A673 (cell line): Measurements from ENCODE around the gene IFRD1.

Source experiments
- EZH2 ChIP-seq: fragments of 200-600 bp; sonication (generic); IDR thresholded peaks from 2 replicates; pipeline ENCODE4 v1.6.1; 2017; ENCODE audit warnings: borderline replicate concordance, low read depth, mild to moderate bottlenecking, mixed read lengths, antibody characterized with exemption, low read length; ENCODE audit not compliant: poor library complexity, severe bottlenecking
- TF ChIP-seq, protein P1 (sequence below): fragments of 300-800, 200-600 bp; sonication (generic); conservative IDR thresholded peaks from 2 replicates; pipeline ENCODE4 v1.5.1; 2017; ENCODE audit warnings: low read depth, mild to moderate bottlenecking, antibody characterized with exemption, low read length, moderate library complexity, mixed read lengths

DNA sequence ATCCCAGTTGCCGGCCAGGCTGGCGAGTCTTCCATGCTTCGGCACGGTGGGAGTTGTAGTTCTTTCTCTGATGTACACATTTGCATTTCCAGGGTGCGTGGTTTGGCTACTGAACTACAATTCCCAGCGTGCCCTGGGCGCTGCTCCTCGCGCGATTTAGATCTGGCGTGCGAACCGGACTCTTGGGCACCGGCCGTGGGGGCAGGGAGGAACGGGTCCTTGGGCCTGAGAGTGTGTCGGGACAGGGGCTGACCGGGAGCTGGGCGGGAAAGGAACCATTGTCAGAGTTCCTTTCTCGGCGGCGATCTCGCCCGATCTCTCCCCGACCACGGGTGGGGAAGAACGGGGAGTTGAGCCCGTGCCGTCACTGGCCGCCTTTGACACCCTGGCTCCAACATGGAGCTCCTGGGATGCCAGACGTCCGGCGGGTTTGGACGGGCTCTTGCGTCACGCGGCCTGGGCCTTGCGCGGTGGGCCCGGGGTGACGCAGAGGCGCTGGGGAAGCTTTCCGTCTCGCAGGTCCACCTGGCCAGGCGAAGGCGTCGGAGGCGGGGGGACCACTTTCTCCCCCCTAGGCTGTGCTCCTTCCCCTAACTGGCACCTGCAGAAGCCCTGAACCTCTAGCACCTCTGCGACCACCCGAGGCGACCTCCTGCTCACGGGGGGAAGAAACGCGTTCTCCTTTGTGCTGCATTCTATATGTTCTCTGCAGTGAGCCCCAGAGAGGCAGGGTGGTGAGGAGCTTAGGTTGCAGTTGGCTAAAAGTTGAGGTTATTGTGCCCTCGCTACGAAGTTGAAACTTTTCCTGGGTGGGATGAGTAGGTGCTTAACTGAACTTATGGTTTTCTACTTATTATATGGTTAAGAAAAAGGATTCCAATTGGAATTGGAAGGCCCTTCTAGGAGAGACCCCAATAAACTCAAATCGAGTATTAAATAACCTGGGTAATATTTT, 824 bp downstream of the IFRD1 start:
- TF ChIP-seq, protein P1, sequence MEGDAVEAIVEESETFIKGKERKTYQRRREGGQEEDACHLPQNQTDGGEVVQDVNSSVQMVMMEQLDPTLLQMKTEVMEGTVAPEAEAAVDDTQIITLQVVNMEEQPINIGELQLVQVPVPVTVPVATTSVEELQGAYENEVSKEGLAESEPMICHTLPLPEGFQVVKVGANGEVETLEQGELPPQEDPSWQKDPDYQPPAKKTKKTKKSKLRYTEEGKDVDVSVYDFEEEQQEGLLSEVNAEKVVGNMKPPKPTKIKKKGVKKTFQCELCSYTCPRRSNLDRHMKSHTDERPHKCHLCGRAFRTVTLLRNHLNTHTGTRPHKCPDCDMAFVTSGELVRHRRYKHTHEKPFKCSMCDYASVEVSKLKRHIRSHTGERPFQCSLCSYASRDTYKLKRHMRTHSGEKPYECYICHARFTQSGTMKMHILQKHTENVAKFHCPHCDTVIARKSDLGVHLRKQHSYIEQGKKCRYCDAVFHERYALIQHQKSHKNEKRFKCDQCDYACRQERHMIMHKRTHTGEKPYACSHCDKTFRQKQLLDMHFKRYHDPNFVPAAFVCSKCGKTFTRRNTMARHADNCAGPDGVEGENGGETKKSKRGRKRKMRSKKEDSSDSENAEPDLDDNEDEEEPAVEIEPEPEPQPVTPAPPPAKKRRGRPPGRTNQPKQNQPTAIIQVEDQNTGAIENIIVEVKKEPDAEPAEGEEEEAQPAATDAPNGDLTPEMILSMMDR, result no peak
- no peak for TF ChIP-seq EZH2
